ENCODE data around the gene TMA7.
"Not testable (repeated sequence)": the region's sequence is repeated elsewhere in the genome, so short reads cannot be mapped to it uniquely, and the experiment has no call there.

Gene TMA7

DNA sequence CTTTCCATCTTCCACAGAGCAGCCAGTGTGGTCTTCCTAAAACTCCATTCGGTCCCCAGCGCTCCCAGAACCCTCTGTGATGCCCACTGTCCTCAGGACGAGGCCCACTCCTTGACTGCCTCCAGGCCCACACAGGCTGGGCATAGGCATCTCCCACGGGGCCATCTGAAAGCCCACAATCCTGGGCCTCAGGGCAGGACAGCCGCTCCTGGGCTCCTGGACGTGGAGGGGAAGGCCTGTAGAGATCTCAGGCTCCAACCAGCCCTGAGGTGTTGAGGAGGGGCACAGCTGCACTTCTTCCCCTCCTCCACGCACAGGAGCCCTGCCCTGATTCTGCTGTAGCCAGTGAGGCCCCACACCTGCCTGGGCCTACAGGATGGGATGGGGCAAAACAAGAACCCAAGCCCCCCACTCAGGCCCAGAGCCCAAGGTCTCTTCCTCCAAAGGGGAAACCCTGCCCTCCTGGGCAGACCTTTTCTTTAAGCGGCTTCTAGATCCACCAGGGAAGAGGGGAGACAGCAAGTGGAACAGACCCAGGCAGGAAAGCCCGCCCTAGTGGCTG lies 38.0 kb downstream of the TMA7 start:
- no peak for DNase-seq
- H3K27ac ChIP-seq: no peak overlapping the region
- no peaks in the 10 kb centered on the region for H3K36me3 ChIP-seq
- H3K27me3 ChIP-seq (ENCODE audit: insufficient read depth, low read depth, severe bottlenecking): no peaks in the 10 kb centered on the region
- H3K4me3 ChIP-seq (ENCODE audit: low read depth, low read length): no peak overlapping the region
- H3K9me3 ChIP-seq (ENCODE audit: severe bottlenecking): no peaks in the 10 kb centered on the region
- TF ChIP-seq, protein P1, sequence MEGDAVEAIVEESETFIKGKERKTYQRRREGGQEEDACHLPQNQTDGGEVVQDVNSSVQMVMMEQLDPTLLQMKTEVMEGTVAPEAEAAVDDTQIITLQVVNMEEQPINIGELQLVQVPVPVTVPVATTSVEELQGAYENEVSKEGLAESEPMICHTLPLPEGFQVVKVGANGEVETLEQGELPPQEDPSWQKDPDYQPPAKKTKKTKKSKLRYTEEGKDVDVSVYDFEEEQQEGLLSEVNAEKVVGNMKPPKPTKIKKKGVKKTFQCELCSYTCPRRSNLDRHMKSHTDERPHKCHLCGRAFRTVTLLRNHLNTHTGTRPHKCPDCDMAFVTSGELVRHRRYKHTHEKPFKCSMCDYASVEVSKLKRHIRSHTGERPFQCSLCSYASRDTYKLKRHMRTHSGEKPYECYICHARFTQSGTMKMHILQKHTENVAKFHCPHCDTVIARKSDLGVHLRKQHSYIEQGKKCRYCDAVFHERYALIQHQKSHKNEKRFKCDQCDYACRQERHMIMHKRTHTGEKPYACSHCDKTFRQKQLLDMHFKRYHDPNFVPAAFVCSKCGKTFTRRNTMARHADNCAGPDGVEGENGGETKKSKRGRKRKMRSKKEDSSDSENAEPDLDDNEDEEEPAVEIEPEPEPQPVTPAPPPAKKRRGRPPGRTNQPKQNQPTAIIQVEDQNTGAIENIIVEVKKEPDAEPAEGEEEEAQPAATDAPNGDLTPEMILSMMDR (IDR thresholded peaks at IDR 0.05; ENCODE audit: low read depth, low read length): no peak

DNA sequence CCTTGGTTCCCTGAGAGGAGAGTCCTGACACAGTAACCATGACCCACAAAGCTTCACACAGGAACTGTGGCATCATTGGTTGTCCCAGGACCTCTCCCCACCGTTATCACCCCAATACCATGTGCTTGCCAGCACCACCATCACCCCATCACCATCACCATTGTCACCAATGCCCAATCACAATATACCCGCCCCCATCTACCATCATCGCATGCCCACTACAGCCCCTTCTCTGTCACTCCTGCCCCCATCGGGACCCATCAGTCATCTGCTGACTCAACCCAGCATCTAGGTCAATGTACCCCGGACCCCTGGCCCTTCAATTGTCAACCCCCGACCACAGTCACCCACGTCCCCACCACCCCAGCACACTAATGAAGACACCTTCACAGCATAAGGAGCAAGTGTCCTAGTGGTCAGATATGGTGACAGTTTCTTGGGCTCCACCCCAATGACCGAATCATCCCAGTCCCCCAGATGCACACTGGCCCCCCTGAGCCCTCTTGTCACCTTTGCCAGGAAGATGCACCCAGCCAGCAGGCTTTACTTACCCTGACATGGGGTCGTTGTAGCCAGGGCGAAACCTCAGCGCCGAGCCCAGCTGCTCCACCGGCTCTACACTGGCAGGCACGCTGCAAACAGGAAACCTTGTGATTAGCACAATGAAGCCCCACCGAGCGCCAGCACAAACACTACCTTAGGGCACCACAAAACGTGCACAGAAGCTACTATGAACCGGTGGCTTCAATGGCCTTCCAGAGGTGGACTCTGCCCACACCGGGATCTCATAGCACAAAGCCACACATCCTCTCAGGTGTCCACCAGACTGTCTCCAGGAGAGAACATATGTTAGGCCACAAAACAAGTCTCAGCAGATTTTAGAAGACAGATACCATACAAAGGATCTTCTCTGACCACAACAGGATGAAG lies 38.8 kb downstream of the TMA7 start:
- TF ChIP-seq, protein P1 (IDR thresholded peaks at IDR 0.05; ENCODE audit: low read depth, low read length): no peak
- Histone ChIP-seq H3K36me3 (no peaks in the 10 kb centered on the region), H3K4me3 (ENCODE audit: low read depth, low read length) (no peak overlapping the region), H3K27me3 (ENCODE audit: insufficient read depth, low read depth, severe bottlenecking) (no peaks in the 10 kb centered on the region), H3K27ac (no peak overlapping the region), H3K9me3 (ENCODE audit: severe bottlenecking) (no peaks in the 10 kb centered on the region)
- DNase-seq: no peak

DNA sequence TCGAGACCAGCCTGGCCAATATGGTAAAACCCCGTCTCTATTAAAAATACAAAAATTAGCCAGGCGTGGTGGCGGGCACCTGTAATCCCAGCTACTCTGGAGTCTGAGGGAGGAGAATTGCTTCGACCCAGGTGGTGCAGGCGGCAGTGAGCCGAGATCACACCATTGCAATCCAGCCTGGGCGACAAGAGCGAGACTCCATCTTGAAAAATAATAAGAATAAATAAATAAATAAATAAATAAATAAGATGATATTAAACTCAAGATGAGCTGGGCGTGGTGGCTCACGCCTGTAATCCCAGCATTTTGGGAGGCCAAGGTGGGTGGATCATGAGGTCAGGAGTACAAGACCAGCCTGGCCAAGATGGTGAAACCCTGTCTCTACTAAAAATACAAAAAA lies 40.8 kb downstream of the TMA7 start:
- not testable (repeated sequence) for H3K36me3 ChIP-seq; DNase-seq; H3K9me3 ChIP-seq (ENCODE audit: severe bottlenecking)

DNA sequence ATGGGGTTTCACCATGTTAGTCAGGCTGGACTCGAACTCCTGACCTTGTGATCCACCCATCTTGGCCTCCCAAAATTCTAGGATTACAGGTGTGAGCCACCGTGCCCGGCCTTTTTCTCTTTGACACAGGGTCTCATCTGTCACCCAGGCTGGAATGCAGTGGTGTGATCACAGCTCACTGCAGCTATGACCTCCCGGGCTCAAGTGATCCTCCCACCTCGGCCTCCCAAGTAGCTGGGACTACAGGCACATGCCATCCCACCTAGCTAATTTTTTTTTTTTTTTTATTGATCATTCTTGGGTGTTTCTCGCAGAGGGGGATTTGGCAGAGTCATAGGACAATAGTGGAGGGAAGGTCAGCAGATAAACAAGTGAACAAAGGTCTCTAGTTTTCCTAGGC lies 42.8 kb downstream of the TMA7 start:
- not testable (repeated sequence) for H3K27me3 ChIP-seq (ENCODE audit: insufficient read depth, low read depth, severe bottlenecking); H3K36me3 ChIP-seq; DNase-seq; H3K4me3 ChIP-seq (ENCODE audit: low read depth, low read length); H3K27ac ChIP-seq; H3K9me3 ChIP-seq (ENCODE audit: severe bottlenecking)

More for the DNA sequence above, 40.8 kb downstream of the TMA7 start:
- H3K27ac ChIP-seq; H3K4me3 ChIP-seq (ENCODE audit: low read depth, low read length); H3K27me3 ChIP-seq (ENCODE audit: insufficient read depth, low read depth, severe bottlenecking): not testable (repeated sequence)

DNA sequence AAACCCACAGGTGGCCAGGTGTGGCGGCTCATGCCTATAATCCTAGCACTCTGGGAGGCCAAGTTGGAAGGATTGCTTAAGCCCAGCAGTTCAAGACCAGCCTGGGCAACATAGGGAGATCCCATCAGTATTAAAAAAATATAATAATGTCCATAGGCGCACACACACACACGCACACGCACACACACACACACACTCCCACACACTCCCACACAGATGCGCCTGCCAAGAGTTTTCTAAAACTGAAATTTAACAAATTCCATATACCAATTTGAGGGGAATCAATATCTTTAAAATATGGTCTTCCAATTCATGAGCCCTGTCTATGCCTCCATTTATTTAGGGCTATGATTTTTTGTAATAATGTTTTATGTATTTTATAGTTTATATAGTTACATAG lies 46.9 kb downstream of the TMA7 start:
- Histone ChIP-seq H3K9me3 (ENCODE audit: severe bottlenecking) (no peaks in the 10 kb centered on the region), H3K27ac (no peak overlapping the region), H3K36me3 (no peaks in the 10 kb centered on the region), H3K4me3 (ENCODE audit: low read depth, low read length) (no peak overlapping the region), H3K27me3 (ENCODE audit: insufficient read depth, low read depth, severe bottlenecking) (no peaks in the 10 kb centered on the region)
- DNase-seq: no peak
- TF ChIP-seq, protein P1 (IDR thresholded peaks at IDR 0.05; ENCODE audit: low read depth, low read length): no peak

DNA sequence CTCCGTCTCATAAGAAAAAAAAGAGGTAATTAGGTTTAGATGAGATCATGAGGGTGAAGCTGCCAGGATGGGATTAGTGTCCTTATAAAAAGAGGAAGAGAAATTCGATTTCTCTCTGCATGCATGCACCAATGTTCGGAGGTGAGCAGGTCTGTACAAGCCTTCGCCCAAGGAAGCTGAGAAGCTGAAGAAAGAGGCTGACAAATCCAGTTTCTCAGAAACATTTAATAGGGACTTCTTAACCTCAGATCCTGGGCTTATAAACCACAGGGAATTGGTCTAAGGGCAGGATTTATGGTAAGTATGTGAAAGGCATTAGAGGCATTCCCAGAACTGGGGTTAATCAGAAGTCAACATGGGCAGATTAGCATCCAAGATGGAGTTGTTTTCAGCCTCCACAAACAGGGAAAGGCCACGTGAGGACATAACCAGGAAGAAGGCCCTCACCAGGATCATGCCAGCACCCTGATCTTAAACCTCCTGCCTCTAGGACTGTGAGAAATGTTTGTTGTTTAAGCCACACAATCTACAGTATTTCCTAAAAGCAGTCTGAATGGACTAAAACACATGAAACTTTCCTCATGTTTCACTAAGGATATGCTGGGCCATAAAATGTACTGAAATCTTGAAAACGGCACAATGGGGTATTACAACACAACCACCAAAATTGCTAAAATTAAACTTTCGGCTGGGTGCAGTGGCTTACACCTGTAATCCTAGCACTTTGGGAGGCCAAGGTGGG lies 52.6 kb downstream of the TMA7 start:
- peak; percentile 79 for DNase-seq
- no peaks in the 10 kb centered on the region for H3K36me3 ChIP-seq
- H3K4me3 ChIP-seq (ENCODE audit: low read depth, low read length): peak overlapping the region; percentile 37
- TF ChIP-seq, protein P1 (IDR thresholded peaks at IDR 0.05; ENCODE audit: low read depth, low read length): no peak
- H3K27ac ChIP-seq: peak overlapping the region; percentile 75
- H3K27me3 ChIP-seq (ENCODE audit: insufficient read depth, low read depth, severe bottlenecking): no peaks in the 10 kb centered on the region
- no peaks in the 10 kb centered on the region for H3K9me3 ChIP-seq (ENCODE audit: severe bottlenecking)

Data from WERI-Rb-1 (cell line).